ENCODE data around the gene MAP3K15. TPM values are rescaled to one million over a fixed set of nuclear protein-coding genes. Genes with fewer than 3 reads are reported as not detected.

MAP3K15 gene
- polyA plus RNA-seq, 1 donor (not counting 4 experiments of a cell fraction or from before 2014, with no cell fraction given) = 0.03 TPM

- no peak overlapping the region for H3K27ac ChIP-seq (ENCODE audit: control insufficient read depth, insufficient read depth, low read length)
- FAIRE-seq (no peak), DNase-seq (ENCODE audit: low read depth, low spot score) (no peak)
- dilution Hi-C loops (cut with MboI; ENCODE audit: extremely low pct_ligation_motif_present, low sequenced_read_pairs) = no loop called here
- H3K79me2 ChIP-seq (ENCODE audit: control insufficient read depth, insufficient read depth, low read length) = no peaks in the 10 kb centered on the region
- H3K27me3 ChIP-seq (ENCODE audit: control insufficient read depth, extremely low read depth, insufficient read depth, low read length) = no peaks in the 10 kb centered on the region
- TF ChIP-seq EZH2 (IDR thresholded peaks at IDR 0.05; ENCODE audit: low read length) (no peak), CTCF (optimal IDR thresholded peaks at IDR 0.05 in 1 of 3, IDR thresholded peaks at IDR 0.05 in 1 of 3, conservative IDR thresholded peaks at IDR 0.05 in 1 of 3; ENCODE audit: extremely low read depth in 1 of 3, insufficient read depth in 2 of 3, low read length in 3 of 3) (no peak)
- H2AFZ ChIP-seq (ENCODE audit: control insufficient read depth, low read length) = no peak overlapping the region
- no peak overlapping the region for H3K9ac ChIP-seq (ENCODE audit: control insufficient read depth, extremely low read depth, insufficient read depth, low read length)
- no peaks in the 10 kb centered on the region for H4K20me1 ChIP-seq (ENCODE audit: control insufficient read depth, extremely low read depth, insufficient read depth, low read length)
- H3K4me3 ChIP-seq (ENCODE audit: control insufficient read depth in 2 of 3, extremely low read depth in 1 of 3, insufficient read depth in 2 of 3, low read depth in 1 of 3, low read length in 3 of 3) = no peak overlapping the region
- H3K9me1 ChIP-seq (ENCODE audit: control insufficient read depth, extremely low read depth, insufficient read depth, low read length) = no peaks in the 10 kb centered on the region
- H3K36me3 ChIP-seq (ENCODE audit: control insufficient read depth in 2 of 2, extremely low read depth in 1 of 2, insufficient read depth in 2 of 2, low read length in 2 of 2) = no peaks in the 10 kb centered on the region
- no peaks in the 10 kb centered on the region for H3K9me3 ChIP-seq (ENCODE audit: control insufficient read depth, low read depth, low read length)
- H3K4me2 ChIP-seq (ENCODE audit: control insufficient read depth, extremely low read depth, insufficient read depth, low read depth, low read length) = no peak overlapping the region
- H3K4me1 ChIP-seq (ENCODE audit: control insufficient read depth, extremely low read depth, insufficient read depth, low read length) = no peaks in the 10 kb centered on the region
Observed at GRCh38 chrX:19388064-19388679, 127.1 kb downstream of the MAP3K15 start.

- Histone ChIP-seq H3K9ac (ENCODE audit: control insufficient read depth, extremely low read depth, insufficient read depth, low read length) (no peak overlapping the region), H3K9me3 (ENCODE audit: control insufficient read depth, low read depth, low read length) (no peaks in the 10 kb centered on the region), H4K20me1 (ENCODE audit: control insufficient read depth, extremely low read depth, insufficient read depth, low read length) (no peaks in the 10 kb centered on the region), H3K27me3 (ENCODE audit: control insufficient read depth, extremely low read depth, insufficient read depth, low read length) (no peaks in the 10 kb centered on the region), H3K4me3 (ENCODE audit: control insufficient read depth in 2 of 3, extremely low read depth in 1 of 3, insufficient read depth in 2 of 3, low read depth in 1 of 3, low read length in 3 of 3) (no peak overlapping the region), H3K79me2 (ENCODE audit: control insufficient read depth, insufficient read depth, low read length) (no peaks in the 10 kb centered on the region), H3K9me1 (ENCODE audit: control insufficient read depth, extremely low read depth, insufficient read depth, low read length) (no peaks in the 10 kb centered on the region), H3K36me3 (ENCODE audit: control insufficient read depth in 2 of 2, extremely low read depth in 1 of 2, insufficient read depth in 2 of 2, low read length in 2 of 2) (no peaks in the 10 kb centered on the region), H2AFZ (ENCODE audit: control insufficient read depth, low read length) (no peak overlapping the region), H3K27ac (ENCODE audit: control insufficient read depth, insufficient read depth, low read length) (no peak overlapping the region), H3K4me1 (ENCODE audit: control insufficient read depth, extremely low read depth, insufficient read depth, low read length) (no peaks in the 10 kb centered on the region), H3K4me2 (ENCODE audit: control insufficient read depth, extremely low read depth, insufficient read depth, low read depth, low read length) (no peak overlapping the region)
- TF ChIP-seq EZH2 (IDR thresholded peaks at IDR 0.05; ENCODE audit: low read length) (no peak), CTCF (optimal IDR thresholded peaks at IDR 0.05 in 1 of 3, IDR thresholded peaks at IDR 0.05 in 1 of 3, conservative IDR thresholded peaks at IDR 0.05 in 1 of 3; ENCODE audit: extremely low read depth in 1 of 3, insufficient read depth in 2 of 3, low read length in 3 of 3) (no peak)
- no peak for FAIRE-seq
- DNase-seq (ENCODE audit: low read depth, low spot score) = no peak
- dilution Hi-C loops (cut with MboI; ENCODE audit: extremely low pct_ligation_motif_present, low sequenced_read_pairs) = no loop called here
Observed at GRCh38 chrX:19386679-19387078, 128.6 kb downstream of the MAP3K15 start.

Measured in keratinocyte (primary cell).